HG03045 (cell line): ENCODE data around the gene PLEKHN1.
A peak's percentile ranks its signal among the peaks of the same experiment; 100 is the strongest.
"Not testable (repeated sequence)": the region's sequence is repeated elsewhere in the genome, so short reads cannot be mapped to it uniquely, and the experiment has no call there.

Experiments used
- ATAC-seq: cut with Tn5 transposase; IDR thresholded peaks from one replicate; pipeline ENCODE4 v1.9.1; 2021; ENCODE audit warnings: mild to moderate bottlenecking, moderate library complexity; ENCODE audit not compliant: unreplicated experiment

PLEKHN1 gene

GRCh38 chr1:1005774-1006304 lies 39.6 kb downstream of the PLEKHN1 start:
- no peak for ATAC-seq

GRCh38 chr1:1006305-1007159 lies 40.2 kb downstream of the PLEKHN1 start:
- ATAC-seq: no peak

- ATAC-seq: not testable (repeated sequence)
Measured at GRCh38 chr1:1010131-1010530, 43.8 kb downstream of the PLEKHN1 start.

DNA sequence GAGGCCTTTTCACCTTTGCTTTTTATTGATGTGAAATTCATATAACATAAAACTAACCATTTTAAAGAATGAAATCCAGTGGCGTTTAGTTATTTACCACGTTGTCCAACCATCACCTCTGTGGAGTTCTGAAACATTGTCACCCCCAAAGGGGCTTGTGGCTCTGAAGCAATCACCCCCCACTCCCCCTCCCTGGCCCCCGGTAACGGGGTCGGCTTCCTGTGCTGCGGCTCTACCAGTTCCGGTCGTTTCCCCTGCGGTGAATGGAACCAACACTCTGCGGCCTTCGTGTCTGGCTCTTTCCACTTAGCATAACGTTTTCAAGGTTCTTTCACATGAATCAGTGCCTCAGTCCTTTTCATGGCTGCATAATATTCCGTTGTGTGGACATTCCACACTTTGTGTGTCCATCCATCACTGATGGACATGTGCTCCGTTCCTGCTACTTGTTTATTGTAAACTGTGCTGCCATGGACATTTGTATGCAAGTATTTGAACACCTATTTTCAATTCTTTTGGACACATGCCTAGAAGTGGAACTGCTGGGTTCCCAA lies 45.2 kb downstream of the PLEKHN1 start:
- ATAC-seq: no peak

DNA sequence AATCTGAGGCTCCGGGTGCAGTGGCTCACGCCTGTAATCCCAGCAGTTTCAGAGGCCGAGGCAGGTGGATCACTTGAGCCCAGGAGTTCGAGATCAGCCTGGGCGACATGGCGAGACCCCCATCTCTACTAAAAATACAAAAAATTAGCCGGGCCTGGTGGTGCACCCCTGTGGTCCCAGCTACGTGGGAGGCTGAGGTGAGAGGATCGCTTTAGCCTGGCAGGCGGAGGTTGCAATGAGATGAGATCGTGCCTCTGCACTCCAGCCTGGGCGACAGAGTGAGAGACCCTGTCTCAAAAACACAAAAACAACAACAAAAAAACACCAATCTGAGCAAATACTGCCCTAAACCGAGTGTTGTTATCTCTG lies 46.4 kb downstream of the PLEKHN1 start:
- ATAC-seq: not testable (repeated sequence)

GRCh38 chr1:1013105-1013921 lies 47.0 kb downstream of the PLEKHN1 start, which contains the start of gene ISG15:
Gene ISG15, plus strand, starts transcription at chr1:1013497. Its CDS starts 77 bp downstream, at chr1:1013574.
- peak; percentile 90 for ATAC-seq

DNA sequence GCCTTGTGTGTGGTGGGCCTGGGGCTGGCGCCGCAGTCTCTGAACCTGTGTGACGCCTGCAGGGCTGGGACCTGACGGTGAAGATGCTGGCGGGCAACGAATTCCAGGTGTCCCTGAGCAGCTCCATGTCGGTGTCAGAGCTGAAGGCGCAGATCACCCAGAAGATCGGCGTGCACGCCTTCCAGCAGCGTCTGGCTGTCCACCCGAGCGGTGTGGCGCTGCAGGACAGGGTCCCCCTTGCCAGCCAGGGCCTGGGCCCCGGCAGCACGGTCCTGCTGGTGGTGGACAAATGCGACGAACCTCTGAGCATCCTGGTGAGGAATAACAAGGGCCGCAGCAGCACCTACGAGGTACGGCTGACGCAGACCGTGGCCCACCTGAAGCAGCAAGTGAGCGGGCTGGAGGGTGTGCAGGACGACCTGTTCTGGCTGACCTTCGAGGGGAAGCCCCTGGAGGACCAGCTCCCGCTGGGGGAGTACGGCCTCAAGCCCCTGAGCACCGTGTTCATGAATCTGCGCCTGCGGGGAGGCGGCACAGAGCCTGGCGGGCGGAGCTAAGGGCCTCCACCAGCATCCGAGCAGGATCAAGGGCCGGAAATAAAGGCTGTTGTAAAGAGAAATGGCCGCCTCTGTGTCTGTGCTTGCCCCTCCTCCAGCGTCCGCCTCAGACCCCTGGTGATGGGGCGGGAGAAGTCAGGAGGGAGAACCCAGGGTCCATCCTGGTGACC lies 47.8 kb downstream of the PLEKHN1 start:
- no peak for ATAC-seq

DNA sequence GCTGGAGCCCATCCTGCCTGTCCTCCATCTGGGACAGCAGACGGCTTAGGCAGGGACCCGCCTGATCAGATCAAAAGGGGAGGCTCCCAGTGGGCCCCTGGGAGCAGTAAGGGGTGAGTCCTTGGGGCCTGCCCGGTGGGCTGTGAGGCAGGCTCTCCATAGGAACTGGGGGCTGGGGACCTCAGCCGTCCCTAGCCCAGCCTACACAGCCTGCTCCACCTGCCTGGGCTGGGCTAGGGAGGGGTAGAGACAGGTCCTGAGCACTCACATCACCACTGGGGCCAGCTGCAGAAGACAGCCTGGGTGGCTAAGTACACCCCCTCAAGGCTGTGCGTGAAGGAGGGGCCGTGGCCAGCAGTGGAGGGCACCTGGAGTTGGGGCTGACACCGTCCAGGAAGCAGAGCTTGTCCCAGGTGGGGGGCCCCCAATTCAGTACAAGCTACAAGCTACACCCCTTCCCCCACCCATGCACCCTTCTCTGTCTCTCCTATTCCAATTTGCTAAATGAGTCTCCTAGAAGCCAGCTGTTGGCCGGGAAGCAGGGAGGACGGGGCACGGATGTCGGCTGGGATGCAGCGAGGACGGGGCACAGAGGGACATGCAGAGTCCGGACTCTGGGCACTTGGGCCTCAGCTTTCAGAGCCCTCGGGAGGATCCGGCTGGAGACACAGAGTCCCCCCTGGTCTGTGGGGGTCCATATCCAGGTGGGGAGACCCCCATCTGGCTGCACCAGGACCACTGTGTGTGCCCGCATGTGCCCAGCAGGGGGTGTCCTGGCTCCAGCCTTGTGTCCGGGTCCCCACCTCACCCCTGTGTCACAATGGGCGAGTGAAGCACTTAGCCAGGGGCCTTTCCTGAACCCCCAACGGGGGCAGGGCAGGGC lies 48.8 kb downstream of the PLEKHN1 start:
- no peak for ATAC-seq

DNA sequence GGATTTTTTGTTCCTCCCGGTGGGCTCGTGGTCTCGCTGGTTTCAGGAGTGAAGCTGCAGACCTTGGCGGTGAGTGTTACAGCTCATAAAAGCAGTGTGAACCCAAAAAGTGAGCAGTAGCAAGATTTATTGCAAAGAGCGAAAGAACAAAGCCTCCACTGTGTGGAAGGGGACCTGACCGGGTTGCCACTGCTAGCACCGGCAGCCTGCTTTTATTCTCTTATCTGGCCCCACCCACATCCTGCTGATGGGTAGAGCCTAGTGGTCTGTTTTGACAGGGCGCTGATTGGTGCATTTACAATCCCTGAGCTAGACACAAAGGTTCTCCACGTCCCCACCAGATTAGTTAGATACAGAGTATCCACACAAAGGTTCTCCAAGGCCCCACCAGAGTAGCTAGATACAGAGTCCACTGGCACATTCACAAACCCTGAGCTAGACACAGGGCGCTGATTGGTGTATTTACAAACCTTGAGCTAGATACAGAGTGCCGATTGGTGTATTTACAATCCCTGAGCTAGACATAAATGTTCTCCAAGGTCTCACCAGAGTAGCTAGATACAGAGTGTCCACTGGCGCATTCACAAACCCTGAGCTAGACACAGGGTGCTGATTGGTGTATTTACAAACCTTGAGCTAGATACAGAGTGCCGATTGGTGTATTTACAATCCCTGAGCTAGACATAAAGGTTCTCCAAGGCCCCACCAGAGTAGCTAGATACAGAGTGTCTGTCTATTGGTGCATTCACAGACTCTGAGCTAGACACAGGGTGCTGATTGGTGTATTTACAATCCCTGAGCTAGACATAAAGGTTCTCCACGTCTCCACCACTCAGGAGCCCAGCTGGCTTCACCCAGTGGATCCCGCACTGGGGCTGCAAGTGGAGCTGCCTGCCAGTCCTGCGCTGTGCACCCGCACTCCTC lies 51.4 kb downstream of the PLEKHN1 start:
- ATAC-seq: not testable (repeated sequence)

DNA sequence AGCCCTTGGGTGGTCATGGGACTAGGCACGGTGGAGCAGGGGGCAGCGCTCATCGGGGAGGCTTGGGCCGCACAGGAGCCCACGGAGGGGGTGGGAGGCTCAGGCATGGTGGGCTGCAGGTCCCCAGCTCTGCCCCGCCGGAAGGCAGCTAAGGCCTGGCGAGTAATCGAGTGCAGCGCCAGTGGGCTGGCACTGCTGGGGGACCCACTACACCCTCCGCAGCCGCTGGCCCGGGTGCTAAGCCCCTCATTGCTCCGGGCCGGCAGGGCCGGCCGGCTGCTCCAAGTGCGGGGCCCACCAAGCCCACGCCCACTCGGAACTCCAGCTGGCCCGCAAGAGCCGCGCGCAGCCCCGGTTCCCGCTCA lies 52.0 kb downstream of the PLEKHN1 start:
- ATAC-seq: not testable (repeated sequence)

GRCh38 chr1:1019122-1019999 lies 53.1 kb downstream of the PLEKHN1 start:
- peak; percentile 67 for ATAC-seq

DNA sequence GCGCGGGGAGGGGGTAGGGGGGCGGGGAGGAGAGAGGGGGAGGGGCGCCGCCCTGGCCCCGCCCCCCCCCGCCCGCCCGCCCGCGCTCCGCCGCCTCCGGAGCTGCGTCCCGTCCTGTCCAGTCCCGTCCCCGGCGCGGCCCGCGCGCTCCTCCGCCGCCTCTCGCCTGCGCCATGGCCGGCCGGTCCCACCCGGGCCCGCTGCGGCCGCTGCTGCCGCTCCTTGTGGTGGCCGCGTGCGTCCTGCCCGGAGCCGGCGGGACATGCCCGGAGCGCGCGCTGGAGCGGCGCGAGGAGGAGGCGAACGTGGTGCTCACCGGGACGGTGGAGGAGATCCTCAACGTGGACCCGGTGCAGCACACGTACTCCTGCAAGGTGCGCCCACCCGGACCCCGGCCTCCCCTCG lies 53.7 kb downstream of the PLEKHN1 start, which contains the start of gene AGRN:
TSS of gene AGRN (plus strand) at position 121 of the 405 bp plus-strand sequence. CDS start at position 174, 53 bp downstream.
- peak; percentile 31 for ATAC-seq

DNA sequence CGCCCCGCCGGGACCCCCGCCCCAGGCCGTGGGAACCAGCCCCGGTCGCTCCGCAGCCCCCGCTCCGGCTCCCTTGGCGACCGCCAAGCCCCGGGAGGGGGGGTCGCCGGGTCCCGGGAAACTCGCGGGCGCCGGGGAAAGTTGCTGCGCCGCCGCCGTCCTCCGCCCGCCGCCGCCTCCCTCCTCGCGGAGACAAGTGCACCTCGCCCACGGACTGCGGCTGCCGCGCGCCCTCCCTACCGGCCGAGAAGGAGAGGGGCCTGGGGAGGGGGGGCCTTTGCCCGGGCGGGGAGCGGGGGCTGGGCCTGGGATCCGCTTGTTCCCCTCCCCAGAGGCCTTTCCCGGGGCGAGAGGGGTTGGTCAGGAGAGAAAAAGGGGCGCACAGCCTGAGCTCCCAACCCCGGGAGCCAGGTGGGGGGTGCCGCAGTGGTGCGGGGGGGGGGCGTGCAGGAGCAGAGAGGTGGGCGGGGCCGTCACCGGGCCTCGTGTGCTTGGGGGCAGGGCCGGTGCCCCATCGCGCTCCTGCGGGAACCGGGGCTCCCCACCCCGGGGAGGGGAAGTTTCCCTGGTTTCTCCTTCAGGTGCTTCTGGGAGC lies 54.2 kb downstream of the PLEKHN1 start:
- peak; percentile 12 for ATAC-seq

GRCh38 chr1:1021010-1021919 lies 55.0 kb downstream of the PLEKHN1 start:
- no peak for ATAC-seq

GRCh38 chr1:1021920-1022259 lies 55.6 kb downstream of the PLEKHN1 start:
- no peak for ATAC-seq

DNA sequence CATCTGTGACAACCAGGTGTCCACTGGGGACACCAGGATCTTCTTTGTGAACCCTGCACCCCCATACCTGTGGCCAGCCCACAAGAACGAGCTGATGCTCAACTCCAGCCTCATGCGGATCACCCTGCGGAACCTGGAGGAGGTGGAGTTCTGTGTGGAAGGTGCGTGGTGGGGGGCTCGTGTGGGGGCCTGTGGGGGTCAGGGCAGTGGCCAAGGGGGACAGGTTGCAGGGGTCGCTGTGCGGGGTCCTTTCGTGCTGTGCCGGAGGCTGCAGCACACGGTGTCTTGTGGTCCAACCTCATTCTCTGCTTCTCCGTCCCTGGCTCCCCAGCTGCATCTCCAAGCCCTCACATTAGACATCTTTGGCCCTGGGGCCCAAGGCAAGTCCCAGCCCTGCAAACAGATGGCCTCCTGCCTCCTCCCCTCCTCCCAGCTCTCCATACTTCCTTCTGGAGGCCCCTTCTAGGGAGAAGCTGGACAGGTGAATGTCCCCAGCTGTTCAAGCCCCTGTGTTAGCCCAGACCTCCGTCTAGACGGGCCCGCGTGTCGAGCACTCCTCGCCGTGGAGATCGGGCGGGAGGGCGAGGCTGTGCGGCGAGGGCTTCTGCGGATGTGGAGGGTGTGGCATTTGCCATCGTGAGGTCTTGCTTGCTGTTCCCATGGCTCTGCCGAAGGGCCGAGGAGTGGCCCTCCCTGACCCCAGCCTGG lies 56.2 kb downstream of the PLEKHN1 start:
- no peak for ATAC-seq
